ELF-1 (cell line): ENCODE measurements around the gene TSPAN15.

Experiments
- DNase-seq: peaks from one replicate; pipeline ENCODE4 v3.0.0-alpha.2; 2016; ENCODE audit warnings: low read depth, low spot score

Gene TSPAN15

GRCh38 chr10:69465457-69466157 is 14.3 kb downstream of the TSPAN15 start:
- no peak for DNase-seq

- DNase-seq: no peak
Observed at GRCh38 chr10:69466158-69466490, 14.9 kb downstream of the TSPAN15 start.

GRCh38 chr10:69466689-69467088 is 15.4 kb downstream of the TSPAN15 start:
- no peak for DNase-seq

- DNase-seq: no peak
Observed at GRCh38 chr10:69467928-69468750, 16.9 kb downstream of the TSPAN15 start.

- DNase-seq: no peak
Observed at GRCh38 chr10:69468751-69469089, 17.5 kb downstream of the TSPAN15 start.

GRCh38 chr10:69469976-69470375 is 18.7 kb downstream of the TSPAN15 start:
- DNase-seq: no peak

GRCh38 chr10:69470463-69471384 is 19.5 kb downstream of the TSPAN15 start:
- no peak for DNase-seq

- DNase-seq: no peak
Observed at GRCh38 chr10:69472142-69472541, 20.9 kb downstream of the TSPAN15 start.

GRCh38 chr10:69472544-69472943 is 21.3 kb downstream of the TSPAN15 start:
- DNase-seq: no peak

- no peak for DNase-seq
Observed at GRCh38 chr10:69473304-69473990, 22.2 kb downstream of the TSPAN15 start.

GRCh38 chr10:69474742-69475432 is 23.6 kb downstream of the TSPAN15 start:
- peak; percentile 53 for DNase-seq

GRCh38 chr10:69475433-69475830 is 24.2 kb downstream of the TSPAN15 start:
- DNase-seq: no peak

GRCh38 chr10:69477968-69478597 is 26.8 kb downstream of the TSPAN15 start:
- no peak for DNase-seq

GRCh38 chr10:69479240-69480067 is 28.2 kb downstream of the TSPAN15 start:
- DNase-seq: no peak

GRCh38 chr10:69480068-69480412 is 28.8 kb downstream of the TSPAN15 start:
- DNase-seq: peak; percentile 39

GRCh38 chr10:69481305-69481704 is 30.0 kb downstream of the TSPAN15 start:
- no peak for DNase-seq

- DNase-seq: no peak
Observed at GRCh38 chr10:69481811-69482524, 30.7 kb downstream of the TSPAN15 start.

GRCh38 chr10:69483963-69484362 is 32.7 kb downstream of the TSPAN15 start:
- no peak for DNase-seq

- DNase-seq: no peak
Observed at GRCh38 chr10:69484736-69485135, 33.5 kb downstream of the TSPAN15 start.
